Neural cell (in vitro differentiated cells): ENCODE measurements around the gene NHERF2. TPM values are rescaled to one million over a fixed set of nuclear protein-coding genes. Genes with fewer than 3 reads are reported as not detected.

Source experiments
- H2AFZ ChIP-seq: fragments of 200-600, 300-800 bp; sonication (generic), shearing (Covaris generic); 2 replicates; pipeline ENCODE4 v1.6.0; 2014; ENCODE audit warnings: low read depth, mild to moderate bottlenecking, antibody characterized with exemption, low read length, moderate library complexity
- H3F3A ChIP-seq: fragments of 200-600 bp; shearing (Covaris generic); 2 replicates; pipeline ENCODE4 v1.6.1; 2016; ENCODE audit warnings: mild to moderate bottlenecking, moderate library complexity, mixed read lengths, antibody characterized with exemption, low read length; ENCODE audit not compliant: insufficient read depth, poor library complexity, severe bottlenecking
- H3K27ac ChIP-seq: fragments of 200-600, 300-800 bp; sonication (generic), shearing (Covaris generic); 2 replicates; pipeline ENCODE4 v1.5.1; 2014; ENCODE audit warnings: mild to moderate bottlenecking, low read length, moderate library complexity
- H3K27me3 ChIP-seq: fragments of 300-800, 200-600 bp; sonication (generic), shearing (Covaris generic); 2 replicates; pipeline ENCODE4 v1.6.0; 2014; ENCODE audit warnings: mild to moderate bottlenecking, low read depth, low read length, moderate library complexity; ENCODE audit not compliant: insufficient read depth
- H3K36me3 ChIP-seq: fragments of 300-800, 200-600 bp; sonication (generic), shearing (Covaris generic); 2 replicates; pipeline ENCODE4 v1.5.1; 2014; ENCODE audit warnings: mild to moderate bottlenecking, antibody characterized with exemption, low read length, moderate library complexity; ENCODE audit not compliant: insufficient read depth
- H3K4me2 ChIP-seq: fragments of 300-800, 200-600 bp; sonication (generic), shearing (Covaris generic); 2 replicates; pipeline ENCODE4 v1.6.0; 2014; ENCODE audit warnings: mild to moderate bottlenecking, low read length
- H3K4me3 ChIP-seq: fragments of 300-800, 200-600 bp; sonication (generic), shearing (Covaris generic); 2 replicates; pipeline ENCODE4 v1.5.1; 2014; ENCODE audit warnings: mild to moderate bottlenecking, low read length, moderate library complexity
- H3K79me2 ChIP-seq: fragments of 200-600 bp; shearing (Covaris generic); replicated peaks from 2 replicates; pipeline ENCODE4 v1.6.0; 2014; ENCODE audit warnings: mild to moderate bottlenecking, low read length, moderate library complexity; ENCODE audit not compliant: insufficient read depth
- H3K9ac ChIP-seq: fragments of 300-800, 200-600 bp; sonication (generic), shearing (Covaris generic); 2 replicates; pipeline ENCODE4 v1.6.1; 2016; ENCODE audit warnings: mild to moderate bottlenecking, low read length, mixed read lengths
- H3K9me2 ChIP-seq: fragments of 200-600 bp; shearing (Covaris generic); 2 replicates; pipeline ENCODE4 v1.6.1; 2016; ENCODE audit warnings: mild to moderate bottlenecking, low read length, mixed read lengths; ENCODE audit not compliant: insufficient read depth
- H3K9me3 ChIP-seq: fragments of 200-600, 300-800 bp; sonication (generic), shearing (Covaris generic); 2 replicates; pipeline ENCODE4 v1.6.1; 2016; ENCODE audit warnings: mild to moderate bottlenecking, mixed run types, low read length, moderate library complexity, mixed read lengths
- H4K20me1 ChIP-seq: fragments of 200-600 bp; shearing (Covaris generic); 2 replicates; pipeline ENCODE4 v1.6.1; 2016; ENCODE audit warnings: mild to moderate bottlenecking, mixed run types; ENCODE audit not compliant: insufficient read depth
- CTCF ChIP-seq: fragments of 450-650 bp; IDR thresholded peaks from 2 replicates; pipeline ENCODE4 v1.5.1; 2014; ENCODE audit warnings: antibody characterized with exemption, mild to moderate bottlenecking, moderate library complexity; ENCODE audit not compliant: poor library complexity, severe bottlenecking
- EP300 ChIP-seq: fragments of 450-650 bp; conservative IDR thresholded peaks from 2 replicates; pipeline ENCODE4 v1.6.1; 2014; ENCODE audit warnings: antibody characterized with exemption, mild to moderate bottlenecking, moderate library complexity; ENCODE audit not compliant: poor library complexity, severe bottlenecking
- EZH2 ChIP-seq: fragments of 200-600, 300-800 bp; shearing (Covaris generic), sonication (generic); IDR thresholded peaks from 2 replicates; pipeline ENCODE4 v1.6.1; 2014; ENCODE audit warnings: antibody characterized with exemption, low read length, borderline replicate concordance, mild to moderate bottlenecking; ENCODE audit not compliant: insufficient read depth, poor library complexity, severe bottlenecking
- MXI1 ChIP-seq: fragments of 450-650 bp; conservative IDR thresholded peaks from 2 replicates; pipeline ENCODE4 v1.6.1; 2014; ENCODE audit warnings: antibody characterized with exemption, mild to moderate bottlenecking; ENCODE audit not compliant: poor library complexity, severe bottlenecking
- POLR2AphosphoS5 ChIP-seq: IDR thresholded peaks from 2 replicates; pipeline ENCODE4 v1.6.1; 2012
- RAD21 ChIP-seq: fragments of 450-650 bp; conservative IDR thresholded peaks from 2 replicates; pipeline ENCODE4 v1.6.1; 2014; ENCODE audit warnings: antibody characterized with exemption, mild to moderate bottlenecking, moderate library complexity
- REST ChIP-seq: IDR thresholded peaks from 2 replicates; pipeline ENCODE4 v1.6.1; 2012; ENCODE audit warnings: borderline replicate concordance
- SMC3 ChIP-seq: fragments of 450-650 bp; conservative IDR thresholded peaks from 2 replicates; pipeline ENCODE4 v1.6.1; 2014; ENCODE audit warnings: antibody characterized with exemption, mild to moderate bottlenecking, moderate library complexity; ENCODE audit not compliant: poor library complexity
- TAF1 ChIP-seq: IDR thresholded peaks from 2 replicates; pipeline ENCODE4 v1.6.1; 2012; ENCODE audit warnings: low read depth
- polyA plus RNA-seq: library from polyadenylated mRNA; depleted of rRNA; stranded (reverse); fragments of >200 nt; gene quantifications from 2 replicates; pipeline ENCODE4 v1.2.3, GENCODE V29; 2014

The NHERF2 gene
- polyA plus RNA-seq, 1 donor from 2014 or later = 3.4 TPM

GRCh38 chr16:2081201-2082084 is 54.7 kb downstream of the NHERF2 start:
- H3F3A ChIP-seq = no peaks in the 10 kb centered on the region
- TF ChIP-seq SMC3 (no peak), EZH2 (no peak), RAD21 (no peak), REST (no peak), EP300 (no peak), POLR2AphosphoS5 (no peak), TAF1 (no peak), CTCF (no peak), MXI1 (no peak)
- H3K27ac ChIP-seq = no peak overlapping the region
- no peaks in the 10 kb centered on the region for H3K9me2 ChIP-seq
- H3K27me3 ChIP-seq = no peaks in the 10 kb centered on the region
- H3K9ac ChIP-seq = no peak overlapping the region
- no peak overlapping the region for H3K4me3 ChIP-seq
- H3K36me3 ChIP-seq = no peaks in the 10 kb centered on the region
- no peaks in the 10 kb centered on the region for H3K79me2 ChIP-seq
- no peaks in the 10 kb centered on the region for H3K9me3 ChIP-seq
- H2AFZ ChIP-seq = no peak overlapping the region
- H4K20me1 ChIP-seq = no peaks in the 10 kb centered on the region
- H3K4me2 ChIP-seq = no peak overlapping the region

- Histone ChIP-seq H4K20me1 (no peaks in the 10 kb centered on the region), H3F3A (no peaks in the 10 kb centered on the region), H3K79me2 (no peaks in the 10 kb centered on the region), H3K4me3 (no peak overlapping the region), H3K4me2 (no peak overlapping the region), H3K9me3 (no peaks in the 10 kb centered on the region), H3K36me3 (no peaks in the 10 kb centered on the region), H3K27ac (no peak overlapping the region), H2AFZ (no peak overlapping the region), H3K27me3 (no peaks in the 10 kb centered on the region), H3K9me2 (no peaks in the 10 kb centered on the region), H3K9ac (no peak overlapping the region)
- no peak for TF ChIP-seq MXI1
- TF ChIP-seq EZH2 = no peak
- TF ChIP-seq RAD21 = no peak
- no peak for TF ChIP-seq TAF1
- TF ChIP-seq CTCF = no peak
- TF ChIP-seq POLR2AphosphoS5 = no peak
- no peak for TF ChIP-seq EP300
- no peak for TF ChIP-seq SMC3
- TF ChIP-seq REST = no peak
Observed at GRCh38 chr16:2082171-2082982, 55.7 kb downstream of the NHERF2 start.
